GM19468 (cell line): ENCODE data around the gene DGCR8.

Experiments
- ATAC-seq: cut with Tn5 transposase; IDR thresholded peaks from one replicate; pipeline ENCODE4 v1.9.1; 2021; ENCODE audit warnings: mild to moderate bottlenecking, moderate library complexity, moderate number of reproducible peaks; ENCODE audit not compliant: unreplicated experiment; ENCODE audit errors: extremely low read depth

The DGCR8 gene

DNA sequence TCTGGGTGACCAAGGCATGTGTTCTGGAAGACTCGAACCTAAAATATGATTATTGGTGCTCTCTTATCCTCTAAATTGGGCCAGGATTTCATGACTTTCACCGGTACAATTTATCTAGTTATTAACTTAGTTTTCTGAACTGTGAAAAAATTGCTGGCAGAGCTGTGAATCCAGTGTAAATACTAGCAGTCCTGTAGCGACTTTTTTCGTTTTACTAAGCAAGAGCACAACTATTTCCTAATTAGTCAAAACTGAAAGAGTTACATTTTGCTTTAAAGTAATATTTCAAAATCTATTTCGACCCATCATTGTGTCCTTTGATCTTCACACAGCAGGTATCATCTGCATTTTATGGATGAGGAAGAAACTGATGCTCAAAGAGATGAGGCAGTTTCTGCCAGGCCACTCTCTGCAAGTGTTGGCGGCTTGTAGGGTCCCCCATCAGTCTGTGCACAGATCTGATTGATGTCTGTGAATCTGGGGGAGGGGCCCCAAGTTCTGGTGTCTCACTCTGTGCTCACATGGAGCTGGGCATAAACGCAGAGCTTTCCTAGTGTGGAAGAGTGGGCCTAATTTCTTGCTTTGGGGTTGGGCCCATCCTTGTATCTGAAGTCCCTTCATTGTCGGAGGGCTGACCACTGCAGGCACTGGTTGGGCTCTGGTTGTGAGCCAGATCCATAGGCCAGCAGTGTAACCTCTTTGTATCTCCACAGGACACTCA, 38.4 kb downstream of the DGCR8 start:
- ATAC-seq, result no peak

GRCh38 chr22:20121856-20122415, 41.9 kb downstream of the DGCR8 start:
- ATAC-seq, result no peak

DNA sequence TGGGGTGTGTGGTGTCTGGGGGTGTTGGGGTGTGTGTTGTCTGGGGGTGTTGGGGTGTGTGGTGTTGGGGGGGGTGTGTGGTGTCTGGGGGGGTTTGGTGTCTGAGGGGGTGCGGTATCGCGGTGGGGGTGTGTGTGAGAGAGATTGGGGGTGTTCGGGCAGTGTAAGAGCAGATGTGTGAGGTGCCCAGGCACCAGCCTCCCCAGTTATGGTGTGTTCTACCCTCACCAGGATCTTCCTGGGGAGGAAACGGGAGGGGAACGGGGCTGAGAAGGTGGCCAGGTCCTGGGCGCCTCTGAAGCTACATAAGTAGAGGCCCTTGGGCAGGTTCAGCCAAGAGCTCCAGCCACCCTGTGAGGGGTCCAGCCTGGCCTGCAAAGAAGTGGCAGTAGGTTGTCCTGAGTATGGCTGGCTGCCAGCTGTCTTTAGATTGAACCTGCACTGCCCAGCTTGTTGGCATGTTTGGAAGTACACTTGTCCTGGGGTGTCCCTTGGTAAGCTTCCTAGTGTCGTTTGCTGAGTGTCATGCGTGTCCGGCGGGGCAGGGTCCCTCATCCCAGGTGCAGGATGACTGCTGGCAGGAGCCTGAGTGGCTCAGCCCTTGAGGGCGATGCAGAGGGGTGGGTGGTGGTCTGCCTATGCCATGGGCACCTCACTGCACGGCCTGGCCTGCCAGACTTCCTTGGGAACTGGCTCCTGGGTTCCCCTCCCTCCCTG, 43.5 kb downstream of the DGCR8 start:
- no peak for ATAC-seq

DNA sequence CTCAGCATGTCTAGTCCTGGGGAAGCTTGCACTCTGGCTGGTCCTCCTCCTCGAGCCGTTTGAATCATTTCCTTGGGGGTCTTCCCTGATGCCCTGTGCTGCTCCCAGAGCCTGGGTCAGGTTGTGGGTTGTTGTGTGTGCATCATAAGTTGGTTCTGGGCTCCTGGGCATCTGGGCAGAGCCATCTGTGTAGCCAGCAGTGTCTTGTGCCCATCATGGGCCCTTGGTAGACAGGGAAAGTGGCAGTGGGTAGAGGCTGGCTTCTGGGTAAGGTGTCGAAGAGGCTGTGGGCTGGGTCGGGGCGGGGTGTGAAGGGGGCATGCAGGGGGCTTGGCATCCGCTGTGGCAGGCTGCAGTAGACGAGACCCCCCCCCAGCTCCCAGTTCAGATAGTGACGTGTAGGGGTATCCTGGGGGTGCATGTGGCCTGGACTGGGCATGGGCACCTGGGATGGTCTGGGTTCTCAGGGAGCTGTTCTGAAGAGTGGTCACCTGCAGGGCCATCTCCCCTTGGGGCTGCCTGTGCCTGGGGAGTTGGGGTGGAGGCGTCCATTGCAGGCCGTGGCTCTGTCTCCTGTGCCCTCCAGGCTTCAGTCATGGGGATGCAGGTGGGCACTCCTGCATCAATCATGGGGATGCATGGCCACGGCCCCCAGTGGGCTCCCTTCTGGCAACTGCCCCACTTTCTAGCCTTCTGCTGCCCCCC, 44.2 kb downstream of the DGCR8 start:
- no peak for ATAC-seq

DNA sequence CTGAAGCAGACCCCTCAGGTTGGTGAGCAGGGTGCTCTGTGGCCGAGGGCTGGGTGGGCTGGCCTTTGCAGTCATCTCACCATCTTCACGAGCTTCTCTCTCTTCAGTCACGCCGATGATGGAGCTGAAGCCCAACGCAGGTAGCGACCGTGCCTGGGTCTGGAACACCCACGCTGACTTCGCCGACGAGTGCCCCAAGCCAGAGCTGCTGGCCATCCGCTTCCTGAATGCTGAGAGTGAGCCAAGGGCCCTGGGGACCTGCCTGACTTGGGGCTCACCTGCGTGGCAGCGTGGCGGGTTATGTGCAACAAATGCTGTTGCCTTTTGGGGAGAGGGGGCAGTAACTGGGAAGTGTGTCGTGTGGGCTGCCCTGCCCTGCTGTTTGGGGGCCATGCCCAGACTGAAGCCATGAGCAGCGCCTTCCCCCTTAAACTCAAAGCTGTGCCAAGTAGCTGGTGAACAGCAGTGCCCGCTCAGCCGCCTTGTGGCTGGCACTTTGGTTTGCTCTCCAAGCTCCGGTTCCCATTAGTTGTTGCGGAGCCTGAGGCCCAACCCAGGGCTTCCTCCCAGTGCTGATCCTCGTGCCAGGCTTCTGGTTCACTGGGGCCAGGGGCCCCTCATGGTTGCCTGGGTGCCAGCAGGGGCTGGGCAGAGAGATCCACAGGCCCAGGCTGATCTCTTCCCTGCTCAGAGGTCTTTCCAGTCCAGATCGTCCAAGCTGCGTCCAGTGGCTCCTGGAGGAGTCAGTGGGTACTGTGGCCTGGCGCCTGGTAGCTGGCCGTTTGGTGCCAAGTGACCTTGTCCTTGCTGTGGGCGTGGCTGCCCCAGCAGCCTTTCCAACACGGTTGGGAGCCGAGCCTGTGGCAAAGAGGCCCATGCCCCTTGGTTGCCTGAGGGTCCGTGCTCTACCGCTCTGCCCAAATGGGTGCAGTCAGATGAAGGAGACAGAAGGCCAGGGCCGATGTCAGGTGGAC, 45.4 kb downstream of the DGCR8 start:
- no peak for ATAC-seq

DNA sequence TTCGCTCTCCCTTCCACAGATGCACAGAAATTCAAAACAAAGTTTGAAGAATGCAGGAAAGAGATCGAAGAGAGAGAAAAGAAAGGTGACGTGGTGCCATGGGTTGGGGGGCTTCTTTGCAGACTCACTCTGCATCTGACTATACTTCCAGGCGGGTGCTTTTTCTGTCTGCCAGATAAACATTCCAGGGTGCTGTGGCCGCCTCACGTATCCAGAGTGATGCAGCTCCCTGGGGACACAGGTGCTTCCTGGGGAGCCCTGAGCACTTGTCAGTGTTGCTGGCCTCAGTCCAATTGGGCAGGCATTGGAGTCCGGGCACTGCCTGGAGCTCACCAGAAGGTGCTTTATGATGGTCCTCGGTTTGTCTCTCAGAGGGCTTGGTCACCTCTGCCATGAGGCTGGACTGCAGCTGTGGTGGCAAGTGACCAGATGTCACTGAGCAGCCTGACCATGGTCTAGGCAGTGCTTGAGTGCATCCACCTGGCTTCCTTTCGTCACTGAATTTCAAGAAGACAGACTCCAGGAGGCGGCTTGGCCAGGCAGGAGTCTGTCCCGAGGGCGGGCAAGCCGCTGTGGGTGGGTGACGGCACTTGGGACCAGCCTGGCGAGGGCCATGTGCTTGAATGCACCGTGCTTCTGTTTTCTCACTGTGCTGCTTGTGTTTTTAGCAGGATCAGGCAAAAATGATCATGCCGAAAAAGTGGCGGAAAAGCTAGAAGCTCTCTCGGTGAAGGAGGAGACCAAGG, 46.4 kb downstream of the DGCR8 start:
- ATAC-seq, result no peak

- no peak for ATAC-seq
Observed at GRCh38 chr22:20127318-20127868, 47.4 kb downstream of the DGCR8 start.

DNA sequence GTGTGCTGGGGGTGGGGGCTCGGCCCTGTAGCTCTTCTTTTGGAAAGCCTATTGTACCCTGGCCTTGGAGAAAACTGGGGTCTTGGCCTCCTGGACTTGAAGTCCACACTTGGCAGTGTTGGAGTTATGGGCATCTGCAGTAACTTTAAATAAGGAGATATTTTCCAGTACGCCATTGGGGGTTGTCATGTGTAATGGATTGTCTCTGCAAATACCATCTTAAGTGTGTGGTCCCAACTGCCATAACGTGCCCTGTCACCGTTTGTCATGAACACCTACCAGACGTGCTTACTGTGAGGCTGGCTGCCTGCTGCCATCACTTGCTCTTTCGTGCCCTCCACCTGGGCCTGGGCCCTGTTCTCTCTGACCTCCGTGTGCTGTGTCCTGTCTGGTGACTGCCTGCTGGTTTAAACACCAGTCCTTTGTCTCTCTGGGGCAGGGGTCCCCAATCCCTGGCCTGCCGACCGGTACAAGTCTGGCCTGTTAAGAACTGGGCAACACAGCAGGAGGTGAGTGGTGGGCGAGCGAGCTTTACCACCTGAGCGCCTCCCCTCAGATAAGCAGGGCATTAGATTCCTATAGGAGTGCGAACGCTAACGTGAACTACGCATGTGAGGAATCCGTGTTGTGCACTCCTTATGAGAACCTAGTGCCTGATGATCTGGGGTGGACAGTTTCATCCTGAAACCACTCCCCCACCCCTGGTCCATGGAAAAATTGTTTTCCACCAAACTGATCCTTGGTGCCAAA, 48.0 kb downstream of the DGCR8 start:
- no peak for ATAC-seq

DNA sequence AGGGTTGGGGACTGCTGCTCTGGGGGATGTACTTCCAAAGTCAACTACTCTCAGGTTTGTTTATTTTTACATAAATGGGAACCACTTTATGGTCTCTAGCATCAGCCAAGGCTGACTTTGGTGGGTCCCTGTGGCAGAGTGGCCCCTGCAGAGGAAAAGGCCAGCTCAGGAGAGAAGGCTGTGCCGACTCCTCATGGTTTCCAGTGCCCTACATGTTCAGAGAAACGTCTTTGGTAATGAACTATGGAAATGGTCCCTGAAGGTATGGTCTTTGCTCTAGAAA, 48.5 kb downstream of the DGCR8 start:
- no peak for ATAC-seq

GRCh38 chr22:20128902-20129746, 49.1 kb downstream of the DGCR8 start:
- ATAC-seq, result no peak

DNA sequence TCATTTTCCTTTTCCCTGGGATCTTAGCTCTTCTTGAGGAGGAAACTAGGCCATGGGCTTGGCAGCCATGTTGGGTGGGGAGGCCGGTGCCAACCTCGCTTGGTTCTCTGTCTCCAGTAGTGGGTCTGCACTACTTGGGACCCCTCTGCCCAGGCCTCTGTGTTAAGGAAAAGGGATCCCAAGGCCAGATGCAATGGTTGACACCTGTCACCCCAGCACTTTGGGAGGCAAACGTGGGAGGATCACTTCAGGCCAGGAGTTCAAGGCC, 49.6 kb downstream of the DGCR8 start:
- ATAC-seq, result no peak

DNA sequence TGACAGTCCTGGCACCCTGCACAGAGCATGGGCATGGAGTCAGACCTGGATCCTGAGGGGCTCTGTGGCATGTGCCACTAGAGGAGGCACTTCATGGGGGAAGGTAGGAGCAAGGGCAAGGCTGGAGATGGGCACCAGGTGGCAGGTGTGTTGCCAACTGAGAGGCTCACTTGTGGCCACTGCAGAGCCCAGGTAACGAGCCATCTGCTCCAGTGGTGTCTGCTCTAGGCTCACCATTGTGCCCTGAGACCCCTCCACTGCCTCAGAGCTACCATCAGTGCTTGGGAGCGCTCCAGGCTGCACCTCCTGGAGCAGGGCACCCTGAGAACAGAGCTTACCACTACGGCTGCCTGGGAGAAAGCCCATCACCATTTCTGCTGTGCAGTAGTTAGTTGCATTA, 50.3 kb downstream of the DGCR8 start:
- ATAC-seq, result no peak

GRCh38 chr22:20130731-20131596, 50.9 kb downstream of the DGCR8 start:
- ATAC-seq, result no peak

GRCh38 chr22:20131597-20131858, 51.5 kb downstream of the DGCR8 start, which contains the start of gene ZDHHC8:
Gene ZDHHC8, plus strand, starts transcription at chr22:20131804. Its CDS starts 144 bp downstream, at chr22:20131948.
- ATAC-seq, result no peak

GRCh38 chr22:20131859-20132685, 52.0 kb downstream of the DGCR8 start:
- no peak for ATAC-seq

GRCh38 chr22:20132686-20133246, 52.7 kb downstream of the DGCR8 start:
- no peak for ATAC-seq
